ENCODE data around the gene PAPSS2. TPM values are rescaled to one million over a fixed set of nuclear protein-coding genes. Genes with fewer than 3 reads are reported as not detected.

The PAPSS2 gene
- total and polyA plus RNA-seq, 2 donors (not counting 3 experiments of a cell fraction or from before 2014, with no cell fraction given) = 27.9 to 82.6 TPM

DNA sequence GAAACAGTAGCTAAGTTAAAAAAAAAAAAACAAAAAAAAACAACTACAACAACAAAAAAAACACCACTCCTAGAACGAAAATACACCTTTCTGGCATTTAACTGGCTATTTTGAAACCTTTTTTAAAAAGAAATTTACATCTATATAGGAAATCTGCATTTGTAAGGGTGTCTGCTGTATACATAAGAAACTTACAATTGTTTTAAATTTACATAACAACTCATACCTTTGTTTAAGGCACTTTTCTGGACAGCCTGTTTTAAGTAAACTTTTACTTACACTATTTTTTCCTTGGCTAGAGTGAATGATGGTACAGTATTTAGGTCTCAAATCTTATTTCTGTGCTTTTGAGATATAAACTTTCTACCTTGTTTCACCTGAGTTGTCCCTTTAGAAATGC lies 34.0 kb upstream of the PAPSS2 start:
- TF ChIP-seq, protein P1, sequence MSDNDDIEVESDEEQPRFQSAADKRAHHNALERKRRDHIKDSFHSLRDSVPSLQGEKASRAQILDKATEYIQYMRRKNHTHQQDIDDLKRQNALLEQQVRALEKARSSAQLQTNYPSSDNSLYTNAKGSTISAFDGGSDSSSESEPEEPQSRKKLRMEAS (IDR thresholded peaks at IDR 0.05; ENCODE audit: insufficient read depth, insufficient read length) = no peak
- TF ChIP-seq GATA2 (IDR thresholded peaks at IDR 0.05; ENCODE audit: insufficient read depth, insufficient read length, low read depth, low read length) (no peak), CTCF (IDR thresholded peaks at IDR 0.05; ENCODE audit: extremely low read depth in 1 of 2, insufficient read depth in 1 of 2, low read depth in 1 of 2, low read length in 2 of 2) (no peak), EZH2 (IDR thresholded peaks at IDR 0.05; ENCODE audit: borderline replicate concordance, low read depth, low read length, severe bottlenecking) (no peak), JUN (IDR thresholded peaks at IDR 0.05; ENCODE audit: borderline replicate concordance, insufficient read depth, insufficient read length, low read depth) (no peak), FOS (IDR thresholded peaks at IDR 0.05; ENCODE audit: borderline replicate concordance, insufficient read depth, low read length) (no peak), MYC (IDR thresholded peaks at IDR 0.05; ENCODE audit: low read depth, low read length) (no peak), POLR2A (IDR thresholded peaks at IDR 0.05; ENCODE audit: low read depth, low read length) (no peak), POLR2AphosphoS5 (IDR thresholded peaks at IDR 0.05; ENCODE audit: insufficient read depth, low read depth, low read length) (no peak)
- BruUV-seq (replicated peaks) = no TSS peak
- no peak overlapping the region for H3K27ac ChIP-seq (ENCODE audit: insufficient read depth, low read depth, low read length)

More for the DNA sequence above, 34.0 kb upstream of the PAPSS2 start:
- Histone ChIP-seq H4K20me1 (replicated peaks; ENCODE audit: control insufficient read depth, extremely low read depth, insufficient read depth, low read length) (no peaks in the 10 kb centered on the region), H3K4me2 (ENCODE audit: insufficient read depth, low read length) (no peak overlapping the region), H3K9ac (replicated peaks; ENCODE audit: extremely low read depth, insufficient read depth, low read length) (no peak overlapping the region), H3K9me1 (replicated peaks; ENCODE audit: control insufficient read depth, extremely low read depth, insufficient read depth, low read length) (no peaks in the 10 kb centered on the region), H3K36me3 (ENCODE audit: control insufficient read depth in 2 of 2, extremely low read depth in 1 of 2, insufficient read depth in 2 of 2, low read length in 2 of 2) (no peaks in the 10 kb centered on the region), H3K4me1 (ENCODE audit: control insufficient read depth, extremely low read depth, insufficient read depth, low read length) (no peaks in the 10 kb centered on the region), H3K79me2 (ENCODE audit: control insufficient read depth, insufficient read depth, low read length) (no peaks in the 10 kb centered on the region), H2AFZ (ENCODE audit: low read depth, low read length) (no peak overlapping the region), H3K27me3 (ENCODE audit: control insufficient read depth in 2 of 2, insufficient read depth in 2 of 2, low read length in 2 of 2) (no peaks in the 10 kb centered on the region), H3K9me3 (replicated peaks; ENCODE audit: control insufficient read depth, insufficient read depth, low read length) (no peaks in the 10 kb centered on the region), H3K4me3 (replicated peaks in 1 of 3; ENCODE audit: insufficient read depth in 1 of 3, low read depth in 1 of 3, low read length in 3 of 3) (no peak overlapping the region)
- FAIRE-seq (no peak), DNase-seq (ENCODE audit: low read depth, low spot score) (no peak)
- dilution Hi-C loops (cut with MboI; ENCODE audit: extremely low pct_ligation_motif_present, low sequenced_read_pairs) = no loop called here
- CTCF ChIA-PET = interaction anchor here (1.1 to 2.4 kb wide), 4 partner anchors 10 to 30 kb away, joined by 3 to 8 read pairs (median 4); no protein-coding TSS in a partner anchor
- POLR2A ChIA-PET = no interaction called here
- intact Hi-C loops (cut with micrococcal nuclease) = no loop called here

Data from endothelial cell of umbilical vein (primary cell).